ENCODE measurements around the gene CUX1. TPM values are rescaled to one million over a fixed set of nuclear protein-coding genes. Genes with fewer than 3 reads are reported as not detected.
"Not testable (repeated sequence)": the region's sequence is repeated elsewhere in the genome, so short reads cannot be mapped to it uniquely, and the experiment has no call there.

Gene CUX1
- total RNA-seq, 1 experiment from 2014 or later: 116 TPM

- Mint-ChIP-seq H3K4me3 (ENCODE audit: unreplicated experiment) (no peak overlapping the region), H3K9me3 (ENCODE audit: unreplicated experiment) (no peaks in the 10 kb centered on the region), H3K27ac (ENCODE audit: unreplicated experiment) (no peak overlapping the region), H3K4me1 (ENCODE audit: low read depth, unreplicated experiment) (peaks cover 6% of the 10 kb centered on the region), H3K27me3 (ENCODE audit: insufficient read depth, unreplicated experiment) (no peaks in the 10 kb centered on the region), H3K36me3 (ENCODE audit: insufficient read depth, unreplicated experiment) (peaks cover 6% of the 10 kb centered on the region)
- POLR2A ChIA-PET: interaction anchor here (0.7 kb wide), 1 partner anchor 248 kb away, joined by 3 read pairs; no protein-coding TSS in a partner anchor
- CTCF ChIA-PET: no interaction called here
- Histone ChIP-seq H3K27me3 (replicated peaks; ENCODE audit: control insufficient read depth, insufficient read depth, low read length) (no peaks in the 10 kb centered on the region), H3K36me3 (ENCODE audit: control insufficient read depth, insufficient read depth, low read length) (no peaks in the 10 kb centered on the region), H3K4me1 (no peaks in the 10 kb centered on the region), H3K4me3 (ENCODE audit: low read depth, low read length) (no peak overlapping the region), H3K9me3 (no peaks in the 10 kb centered on the region)
- no peak for DNase-seq
- no TSS peak for BruUV-seq (replicated peaks)
- TF ChIP-seq, protein P1, sequence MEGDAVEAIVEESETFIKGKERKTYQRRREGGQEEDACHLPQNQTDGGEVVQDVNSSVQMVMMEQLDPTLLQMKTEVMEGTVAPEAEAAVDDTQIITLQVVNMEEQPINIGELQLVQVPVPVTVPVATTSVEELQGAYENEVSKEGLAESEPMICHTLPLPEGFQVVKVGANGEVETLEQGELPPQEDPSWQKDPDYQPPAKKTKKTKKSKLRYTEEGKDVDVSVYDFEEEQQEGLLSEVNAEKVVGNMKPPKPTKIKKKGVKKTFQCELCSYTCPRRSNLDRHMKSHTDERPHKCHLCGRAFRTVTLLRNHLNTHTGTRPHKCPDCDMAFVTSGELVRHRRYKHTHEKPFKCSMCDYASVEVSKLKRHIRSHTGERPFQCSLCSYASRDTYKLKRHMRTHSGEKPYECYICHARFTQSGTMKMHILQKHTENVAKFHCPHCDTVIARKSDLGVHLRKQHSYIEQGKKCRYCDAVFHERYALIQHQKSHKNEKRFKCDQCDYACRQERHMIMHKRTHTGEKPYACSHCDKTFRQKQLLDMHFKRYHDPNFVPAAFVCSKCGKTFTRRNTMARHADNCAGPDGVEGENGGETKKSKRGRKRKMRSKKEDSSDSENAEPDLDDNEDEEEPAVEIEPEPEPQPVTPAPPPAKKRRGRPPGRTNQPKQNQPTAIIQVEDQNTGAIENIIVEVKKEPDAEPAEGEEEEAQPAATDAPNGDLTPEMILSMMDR (IDR thresholded peaks at IDR 0.05; ENCODE audit: insufficient read depth in 1 of 2, low read depth in 1 of 2, low read length in 1 of 2, severe bottlenecking in 1 of 2, unreplicated experiment in 1 of 2): no peak
- intact Hi-C loops (cut with micrococcal nuclease; ENCODE audit: unreplicated experiment): no loop called here
These were observed 22.0 kb upstream of the CUX1 start for GRCh38 chr7:101795461-101795860.

DNA sequence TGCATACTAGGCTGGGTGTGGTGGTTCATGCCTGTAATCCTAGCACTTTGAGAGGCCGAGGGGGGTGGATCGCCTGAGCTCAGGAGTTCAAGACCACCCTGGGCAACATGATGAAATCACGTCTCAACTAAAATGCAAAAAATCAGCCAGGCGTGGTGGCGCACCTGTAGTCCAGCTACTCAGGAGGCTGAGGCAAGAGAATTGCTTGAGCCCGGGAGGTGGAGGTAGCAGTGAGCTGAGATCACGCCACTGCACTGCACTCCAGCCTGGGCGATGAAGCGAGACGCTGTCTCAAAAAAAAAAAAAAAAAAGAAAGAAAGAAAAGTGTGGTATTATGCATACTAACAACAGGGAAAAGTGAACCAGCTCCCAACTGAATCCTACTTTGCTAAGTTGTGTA, 19.3 kb upstream of the CUX1 start:
- H3K9me3 Mint-ChIP-seq (ENCODE audit: unreplicated experiment); H3K4me3 Mint-ChIP-seq (ENCODE audit: unreplicated experiment); H3K4me1 Mint-ChIP-seq (ENCODE audit: low read depth, unreplicated experiment); BruUV-seq (replicated peaks); H3K4me1 ChIP-seq; intact Hi-C loops (cut with micrococcal nuclease; ENCODE audit: unreplicated experiment); DNase-seq; H3K36me3 Mint-ChIP-seq (ENCODE audit: insufficient read depth, unreplicated experiment); POLR2A ChIA-PET; H3K27ac Mint-ChIP-seq (ENCODE audit: unreplicated experiment); H3K9me3 ChIP-seq; H3K4me3 ChIP-seq (ENCODE audit: low read depth, low read length); H3K27me3 Mint-ChIP-seq (ENCODE audit: insufficient read depth, unreplicated experiment); H3K36me3 ChIP-seq (ENCODE audit: control insufficient read depth, insufficient read depth, low read length); H3K27me3 ChIP-seq (replicated peaks; ENCODE audit: control insufficient read depth, insufficient read depth, low read length): not testable (repeated sequence)
- CTCF ChIA-PET: interaction anchor here (0.7 kb wide), 2 partner anchors 14 to 394 kb away, joined by 7 to 10 read pairs; no protein-coding TSS in a partner anchor

DNA sequence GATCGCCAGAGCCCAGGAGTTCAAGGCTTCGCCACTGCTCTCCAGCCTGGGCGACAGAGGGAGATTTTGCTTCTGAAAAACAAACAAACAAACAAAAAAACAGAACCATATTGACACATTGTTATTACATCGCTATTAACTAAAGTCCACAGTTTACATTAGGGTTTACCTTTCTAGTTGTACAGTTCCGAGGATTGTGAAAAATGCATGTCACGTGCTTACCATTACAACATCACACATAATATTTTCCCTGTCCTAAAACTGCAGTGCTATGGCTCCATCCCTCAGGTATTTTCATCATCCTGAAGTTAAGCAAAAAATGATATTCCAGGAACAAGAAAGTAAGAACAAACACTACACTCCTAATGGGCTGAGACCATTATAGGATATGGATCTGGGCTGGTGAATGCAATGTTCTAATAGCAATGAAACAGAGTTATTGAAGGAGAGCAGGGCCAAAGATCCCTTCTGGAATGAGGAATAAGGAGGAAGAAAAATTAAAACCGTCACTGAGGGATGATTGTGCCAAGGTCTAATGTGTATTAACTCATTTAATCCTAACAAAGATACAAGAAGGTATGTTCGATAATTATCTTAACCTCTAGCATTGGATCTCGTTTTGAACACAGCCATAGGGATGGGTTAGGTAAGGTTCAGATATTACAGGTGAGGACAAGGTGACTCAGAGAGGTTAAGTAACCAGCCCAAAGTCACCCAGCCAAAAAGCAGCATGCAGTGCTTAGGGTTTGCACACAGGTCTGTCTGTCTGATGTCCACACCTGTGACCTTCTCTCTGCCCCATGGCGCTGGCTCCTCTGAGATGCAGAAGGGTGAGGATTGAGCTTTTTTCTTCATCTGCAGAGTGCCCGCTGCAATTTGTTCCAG, 14.0 kb upstream of the CUX1 start:
- H3K4me3 ChIP-seq (ENCODE audit: low read depth, low read length): no peak overlapping the region
- no peaks in the 10 kb centered on the region for H3K9me3 Mint-ChIP-seq (ENCODE audit: unreplicated experiment)
- H3K27ac Mint-ChIP-seq (ENCODE audit: unreplicated experiment): no peak overlapping the region
- H3K4me1 Mint-ChIP-seq (ENCODE audit: low read depth, unreplicated experiment): peaks cover 17% of the 10 kb centered on the region
- TF ChIP-seq, protein P1 (IDR thresholded peaks at IDR 0.05; ENCODE audit: insufficient read depth in 1 of 2, low read depth in 1 of 2, low read length in 1 of 2, severe bottlenecking in 1 of 2, unreplicated experiment in 1 of 2): no peak
- no peaks in the 10 kb centered on the region for H3K4me1 ChIP-seq
- CTCF ChIA-PET: no interaction called here
- no peaks in the 10 kb centered on the region for H3K27me3 Mint-ChIP-seq (ENCODE audit: insufficient read depth, unreplicated experiment)
- intact Hi-C loops (cut with micrococcal nuclease; ENCODE audit: unreplicated experiment): no loop called here
- no TSS peak for BruUV-seq (replicated peaks)
- POLR2A ChIA-PET: no interaction called here
- no peaks in the 10 kb centered on the region for H3K27me3 ChIP-seq (replicated peaks; ENCODE audit: control insufficient read depth, insufficient read depth, low read length)
- no peak for DNase-seq
- no peaks in the 10 kb centered on the region for H3K36me3 ChIP-seq (ENCODE audit: control insufficient read depth, insufficient read depth, low read length)
- no peaks in the 10 kb centered on the region for H3K9me3 ChIP-seq
- no peak overlapping the region for H3K4me3 Mint-ChIP-seq (ENCODE audit: unreplicated experiment)
- H3K36me3 Mint-ChIP-seq (ENCODE audit: insufficient read depth, unreplicated experiment): no peaks in the 10 kb centered on the region

Data from Caco-2 (cell line).